ENCODE measurements around the gene MBNL1.
"Not testable (repeated sequence)": the region's sequence is repeated elsewhere in the genome, so short reads cannot be mapped to it uniquely, and the experiment has no call there.

MBNL1 gene

GRCh38 chr3:152350139-152350538 is 81.4 kb downstream of the MBNL1 start:
- peak; percentile 73 for DNase-seq (ENCODE audit: low read depth)

GRCh38 chr3:152350776-152351175 is 82.0 kb downstream of the MBNL1 start:
- DNase-seq (ENCODE audit: low read depth), result no peak

GRCh38 chr3:152352554-152352953 is 83.8 kb downstream of the MBNL1 start:
- peak; percentile 61 for DNase-seq (ENCODE audit: low read depth)

- DNase-seq (ENCODE audit: low read depth), result no peak
These were observed 84.8 kb downstream of the MBNL1 start for GRCh38 chr3:152353578-152353977.

- DNase-seq (ENCODE audit: low read depth), result peak; percentile 54
These were observed 87.3 kb downstream of the MBNL1 start for GRCh38 chr3:152355744-152356665.

- no peak for DNase-seq (ENCODE audit: low read depth)
These were observed 88.1 kb downstream of the MBNL1 start for GRCh38 chr3:152356870-152357276.

- DNase-seq (ENCODE audit: low read depth), result no peak
These were observed 88.9 kb downstream of the MBNL1 start for GRCh38 chr3:152357587-152357986.

GRCh38 chr3:152359385-152360248 is 90.9 kb downstream of the MBNL1 start:
- peak; percentile 58 for DNase-seq (ENCODE audit: low read depth)

GRCh38 chr3:152360302-152360701 is 91.6 kb downstream of the MBNL1 start:
- DNase-seq (ENCODE audit: low read depth), result no peak

- DNase-seq (ENCODE audit: low read depth), result no peak
These were observed 92.2 kb downstream of the MBNL1 start for GRCh38 chr3:152360966-152361365.

GRCh38 chr3:152362086-152362485 is 93.4 kb downstream of the MBNL1 start:
- DNase-seq (ENCODE audit: low read depth), result no peak

GRCh38 chr3:152364237-152364636 is 95.5 kb downstream of the MBNL1 start:
- no peak for DNase-seq (ENCODE audit: low read depth)

GRCh38 chr3:152365126-152365525 is 96.4 kb downstream of the MBNL1 start:
- no peak for DNase-seq (ENCODE audit: low read depth)

- DNase-seq (ENCODE audit: low read depth), result no peak
These were observed 97.3 kb downstream of the MBNL1 start for GRCh38 chr3:152365766-152366593.

- DNase-seq (ENCODE audit: low read depth), result not testable (repeated sequence)
These were observed 98.5 kb downstream of the MBNL1 start for GRCh38 chr3:152367192-152367591.

- DNase-seq (ENCODE audit: low read depth), result not testable (repeated sequence)
These were observed 103.9 kb downstream of the MBNL1 start for GRCh38 chr3:152372633-152373032.

GRCh38 chr3:152373379-152373778 is 104.7 kb downstream of the MBNL1 start:
- DNase-seq (ENCODE audit: low read depth), result no peak

- DNase-seq (ENCODE audit: low read depth), result no peak
These were observed 105.7 kb downstream of the MBNL1 start for GRCh38 chr3:152374262-152374990.

GRCh38 chr3:152375546-152375945 is 106.8 kb downstream of the MBNL1 start:
- DNase-seq (ENCODE audit: low read depth), result peak; percentile 62

GRCh38 chr3:152376351-152377183 is 107.8 kb downstream of the MBNL1 start:
- DNase-seq (ENCODE audit: low read depth), result peak; percentile 50
